Measurements from ENCODE around the gene DGKA. TPM values are rescaled to one million over a fixed set of nuclear protein-coding genes. Genes with fewer than 3 reads are reported as not detected.

Gene DGKA
- total RNA-seq: 10 to 100 TPM; 16.1 to 59.5 (median 23.3) TPM

DNA sequence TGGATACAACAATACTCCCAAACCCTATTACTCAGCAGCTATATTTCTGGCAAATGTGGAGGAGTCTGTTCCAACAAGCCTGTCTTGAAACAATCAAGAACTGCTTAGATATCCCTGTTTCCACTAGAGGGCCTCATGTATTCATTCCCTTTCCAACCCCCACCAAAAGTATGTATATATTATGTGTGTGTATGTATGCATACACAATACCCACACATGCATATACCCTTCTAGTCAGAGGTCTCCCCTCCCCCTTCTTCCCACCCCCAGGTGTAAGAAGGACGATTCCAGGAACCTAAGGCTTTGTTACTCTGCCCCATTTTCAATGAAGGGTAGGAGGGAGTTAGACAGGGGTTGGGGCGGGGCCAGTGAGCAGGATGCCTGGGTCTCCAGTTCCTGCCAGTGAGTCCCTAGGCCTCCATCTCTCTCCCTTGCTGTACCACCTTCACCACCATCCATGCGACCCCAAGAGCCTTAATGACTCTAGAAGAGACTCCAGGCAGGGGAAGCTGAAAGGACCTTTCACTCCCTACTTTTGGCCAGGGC is at the start of gene DGKA:
TSS of gene DGKA (plus strand) at position 392 of the 546 bp plus-strand sequence. CDS start 5,342 bp downstream, outside the sequence.
- TF ChIP-seq, protein P1, sequence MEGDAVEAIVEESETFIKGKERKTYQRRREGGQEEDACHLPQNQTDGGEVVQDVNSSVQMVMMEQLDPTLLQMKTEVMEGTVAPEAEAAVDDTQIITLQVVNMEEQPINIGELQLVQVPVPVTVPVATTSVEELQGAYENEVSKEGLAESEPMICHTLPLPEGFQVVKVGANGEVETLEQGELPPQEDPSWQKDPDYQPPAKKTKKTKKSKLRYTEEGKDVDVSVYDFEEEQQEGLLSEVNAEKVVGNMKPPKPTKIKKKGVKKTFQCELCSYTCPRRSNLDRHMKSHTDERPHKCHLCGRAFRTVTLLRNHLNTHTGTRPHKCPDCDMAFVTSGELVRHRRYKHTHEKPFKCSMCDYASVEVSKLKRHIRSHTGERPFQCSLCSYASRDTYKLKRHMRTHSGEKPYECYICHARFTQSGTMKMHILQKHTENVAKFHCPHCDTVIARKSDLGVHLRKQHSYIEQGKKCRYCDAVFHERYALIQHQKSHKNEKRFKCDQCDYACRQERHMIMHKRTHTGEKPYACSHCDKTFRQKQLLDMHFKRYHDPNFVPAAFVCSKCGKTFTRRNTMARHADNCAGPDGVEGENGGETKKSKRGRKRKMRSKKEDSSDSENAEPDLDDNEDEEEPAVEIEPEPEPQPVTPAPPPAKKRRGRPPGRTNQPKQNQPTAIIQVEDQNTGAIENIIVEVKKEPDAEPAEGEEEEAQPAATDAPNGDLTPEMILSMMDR (IDR thresholded peaks at IDR 0.05; ENCODE audit: low read depth): no peak

DNA sequence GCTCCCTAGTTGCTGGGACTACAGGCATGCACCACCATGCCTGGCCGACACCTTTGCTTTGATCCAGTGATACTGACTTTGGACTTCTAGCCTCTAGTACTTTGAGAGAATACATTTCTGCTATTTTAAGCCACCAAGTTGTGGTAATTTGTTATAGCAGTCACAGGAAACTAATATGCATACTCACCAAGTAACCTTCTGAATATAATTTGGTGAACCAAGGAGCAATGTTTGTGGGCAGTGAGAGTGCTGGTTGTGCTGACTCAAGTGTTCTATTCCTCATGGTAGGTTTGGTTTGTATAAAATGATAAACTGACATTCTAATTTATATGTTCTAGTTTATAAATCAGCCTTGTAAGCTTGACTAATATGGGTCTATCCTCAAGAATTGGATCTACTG is 45.8 kb upstream of the DGKA start:
- TF ChIP-seq, protein P1 (IDR thresholded peaks at IDR 0.05; ENCODE audit: low read depth): no peak

DNA sequence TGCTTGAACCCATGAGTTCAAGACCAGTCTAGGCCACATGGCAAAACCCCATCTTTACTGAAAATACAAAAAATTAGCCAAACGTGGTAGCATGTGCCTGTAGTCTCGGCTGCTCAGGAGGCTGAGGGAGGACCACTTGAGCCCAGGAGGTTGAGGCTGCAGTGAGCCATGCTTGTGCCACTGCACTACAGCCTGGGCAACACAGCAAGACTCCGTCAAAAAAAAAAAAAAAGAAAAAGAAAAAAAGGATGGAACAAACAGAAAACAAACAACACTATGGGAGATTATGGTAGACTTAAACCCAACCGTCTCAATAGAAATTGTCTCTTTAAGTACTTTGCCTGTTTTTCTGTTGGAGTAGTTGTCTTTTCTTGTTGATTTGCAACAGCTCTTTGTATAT is 39.7 kb upstream of the DGKA start:
- TF ChIP-seq, protein P1 (IDR thresholded peaks at IDR 0.05; ENCODE audit: low read depth): no peak

DNA sequence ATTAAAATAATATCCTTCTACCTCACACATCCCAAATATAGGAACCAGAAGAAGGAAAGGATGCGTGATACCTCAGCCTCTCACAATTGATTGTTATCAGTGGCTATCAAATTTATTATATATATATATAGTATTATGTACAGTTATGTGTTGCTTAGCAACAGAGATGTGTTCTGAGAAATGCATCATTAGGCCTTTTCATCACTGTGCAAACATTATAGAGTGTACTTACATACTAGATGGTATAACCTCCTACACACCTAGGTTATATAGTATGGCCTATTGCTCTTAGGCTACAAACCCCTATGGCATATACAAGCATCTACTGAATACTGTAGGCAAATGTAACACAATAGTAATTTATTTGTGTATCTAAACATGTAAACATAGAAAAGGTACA is 37.2 kb upstream of the DGKA start:
- TF ChIP-seq, protein P1 (IDR thresholded peaks at IDR 0.05; ENCODE audit: low read depth): no peak

DNA sequence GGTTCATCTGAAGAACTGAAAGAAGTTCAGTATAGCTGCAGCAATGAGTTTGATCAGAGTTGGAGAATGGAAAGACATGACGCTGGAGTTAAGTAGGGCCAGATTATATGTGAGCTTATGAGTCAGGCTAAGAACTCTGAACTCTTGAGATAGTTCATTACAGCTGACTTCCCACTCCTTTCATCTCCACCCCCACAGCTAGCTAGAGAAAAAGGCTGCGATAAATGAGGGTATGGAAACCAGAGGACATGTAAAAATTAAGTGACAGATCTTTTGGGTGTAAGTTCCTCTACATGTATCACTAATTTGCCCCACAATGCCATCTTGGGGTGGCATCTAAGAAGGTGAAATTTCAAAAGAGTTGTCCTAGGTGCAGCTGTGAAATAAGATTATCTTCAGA is 31.9 kb upstream of the DGKA start:
- TF ChIP-seq, protein P1 (IDR thresholded peaks at IDR 0.05; ENCODE audit: low read depth): no peak

DNA sequence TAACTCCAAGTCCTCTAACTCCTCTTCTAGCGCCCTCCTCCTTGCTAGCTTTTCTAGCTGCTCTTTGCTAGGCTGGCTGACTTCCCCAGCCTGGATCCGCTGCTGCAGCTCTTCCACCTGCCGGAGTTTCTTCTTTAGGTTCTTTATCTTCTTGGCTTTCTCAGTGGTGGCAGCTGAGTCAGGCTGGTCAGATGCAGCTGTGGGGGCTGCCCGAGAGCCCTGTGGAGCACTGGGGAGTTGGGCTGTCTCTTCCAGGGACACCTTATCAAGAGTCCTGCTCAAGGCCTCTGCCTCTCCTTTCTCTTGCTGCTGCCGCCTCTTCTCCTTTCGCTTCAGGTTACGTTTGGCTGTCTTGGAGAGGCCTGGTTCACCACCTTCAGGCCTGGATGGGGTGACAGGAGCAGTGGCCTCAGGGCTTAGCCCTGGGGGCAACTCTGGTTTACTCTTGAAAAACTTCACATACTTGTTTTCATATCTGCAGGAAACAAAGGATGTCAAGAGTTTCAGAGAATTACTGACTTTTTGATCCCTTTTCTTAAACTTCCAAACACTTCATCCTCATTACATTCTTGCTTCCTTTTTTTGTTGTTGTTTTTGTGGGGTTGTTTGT is 29.0 kb upstream of the DGKA start:
- TF ChIP-seq, protein P1 (IDR thresholded peaks at IDR 0.05; ENCODE audit: low read depth): no peak

DNA sequence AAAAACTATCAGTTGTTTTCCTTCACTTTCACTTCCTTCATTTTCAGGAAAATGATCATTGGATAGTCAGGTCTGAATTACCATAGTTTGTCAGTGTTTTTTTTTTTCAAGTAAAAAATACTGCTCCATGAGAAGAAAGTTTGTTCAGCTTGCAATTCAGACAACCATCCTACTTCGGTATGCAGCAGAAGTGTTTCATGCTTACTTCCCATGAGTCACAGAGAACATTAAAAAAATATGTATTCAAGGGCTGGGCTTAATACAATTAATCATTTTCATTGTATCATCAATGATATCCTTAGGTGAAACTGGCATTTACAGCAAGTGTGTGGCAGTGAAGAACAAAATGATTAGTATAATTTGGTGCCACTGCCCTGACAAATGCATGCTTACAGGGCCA is 24.9 kb upstream of the DGKA start:
- TF ChIP-seq, protein P1 (IDR thresholded peaks at IDR 0.05; ENCODE audit: low read depth): no peak
